Activated CD8-positive, alpha-beta memory T cell treated with anti-CD3 and anti-CD28 coated beads, Interleukin-2, amount 50 U/mL, for 1 hour (primary cell): ENCODE results near the gene DOCK10.
"Not testable (repeated sequence)": the region's sequence is repeated elsewhere in the genome, so short reads cannot be mapped to it uniquely, and the experiment has no call there.

Experiments
- DNase-seq: peaks from one replicate; pipeline ENCODE4 v3.0.0-alpha.2; 2020; ENCODE audit errors: extremely low read depth

Gene DOCK10

GRCh38 chr2:224947566-224947965, 94.7 kb downstream of the DOCK10 start:
- DNase-seq: no peak

- no peak for DNase-seq
Measured at GRCh38 chr2:224946895-224947294, 95.4 kb downstream of the DOCK10 start.

GRCh38 chr2:224944707-224945547, 97.3 kb downstream of the DOCK10 start:
- no peak for DNase-seq

GRCh38 chr2:224943601-224944041, 98.6 kb downstream of the DOCK10 start:
- DNase-seq: not testable (repeated sequence)

- no peak for DNase-seq
Measured at GRCh38 chr2:224941960-224942359, 100.3 kb downstream of the DOCK10 start.

GRCh38 chr2:224940618-224941017, 101.7 kb downstream of the DOCK10 start:
- no peak for DNase-seq

- DNase-seq: no peak
Measured at GRCh38 chr2:224938651-224939182, 103.6 kb downstream of the DOCK10 start.

- no peak for DNase-seq
Measured at GRCh38 chr2:224937887-224938286, 104.4 kb downstream of the DOCK10 start.

GRCh38 chr2:224934526-224935188, 107.6 kb downstream of the DOCK10 start:
- DNase-seq: no peak

- no peak for DNase-seq
Measured at GRCh38 chr2:224933431-224933830, 108.8 kb downstream of the DOCK10 start.

- no peak for DNase-seq
Measured at GRCh38 chr2:224932522-224932921, 109.7 kb downstream of the DOCK10 start.

GRCh38 chr2:224931956-224932355, 110.3 kb downstream of the DOCK10 start:
- DNase-seq: no peak

- DNase-seq: no peak
Measured at GRCh38 chr2:224930990-224931389, 111.3 kb downstream of the DOCK10 start.

GRCh38 chr2:224930124-224930523, 112.1 kb downstream of the DOCK10 start:
- no peak for DNase-seq

- DNase-seq: no peak
Measured at GRCh38 chr2:224929512-224929911, 112.8 kb downstream of the DOCK10 start.

GRCh38 chr2:224927646-224928173, 114.6 kb downstream of the DOCK10 start:
- DNase-seq: peak; percentile 59

GRCh38 chr2:224927011-224927410, 115.3 kb downstream of the DOCK10 start:
- no peak for DNase-seq

GRCh38 chr2:224925810-224926100, 116.5 kb downstream of the DOCK10 start:
- DNase-seq: no peak

- no peak for DNase-seq
Measured at GRCh38 chr2:224925061-224925809, 117.0 kb downstream of the DOCK10 start.

GRCh38 chr2:224924631-224925030, 117.6 kb downstream of the DOCK10 start:
- no peak for DNase-seq

- DNase-seq: no peak
Measured at GRCh38 chr2:224922142-224922727, 120.0 kb downstream of the DOCK10 start.
